NT2/D1 (cell line): ENCODE results near the gene SMCHD1.

ENCODE experiments used
- SUZ12 ChIP-seq: IDR thresholded peaks from 2 replicates; pipeline ENCODE4 v1.6.1; 2011; ENCODE audit not compliant: insufficient read length, insufficient read depth; ENCODE audit errors: extremely low read depth
- YY1 ChIP-seq: IDR thresholded peaks from 2 replicates; pipeline ENCODE4 v1.6.1; 2011; ENCODE audit not compliant: insufficient read length, insufficient read depth

GRCh38 chr18:2687390-2688001, 32.0 kb downstream of the SMCHD1 start:
- TF ChIP-seq YY1 (no peak), SUZ12 (no peak)
